GM12875 (cell line): Measurements from ENCODE around the gene NLRP6.

Experiments
- H3K4me3 ChIP-seq: one replicate; pipeline ENCODE4 v1.5.1; 2011; ENCODE audit warnings: low read depth, low read length, control low read depth
- CTCF ChIP-seq: IDR thresholded peaks from 2 replicates; pipeline ENCODE4 v1.5.1; 2011; ENCODE audit warnings: low read depth, mild to moderate bottlenecking, control low read depth, inconsistent platforms, low read length, moderate library complexity, borderline replicate concordance; ENCODE audit not compliant: insufficient read depth

The NLRP6 gene

GRCh38 chr11:278001-278951, at the start of gene NLRP6:
NLRP6 (plus strand) TSS chr11:278407; CDS start chr11:278570, 163 bp downstream.
- no peak within 1 kb of the TSS for H3K4me3 ChIP-seq
- no peak for TF ChIP-seq CTCF

- no peak overlapping the region for H3K4me3 ChIP-seq
- TF ChIP-seq CTCF: no peak
Measured at GRCh38 chr11:230431-230830, 47.8 kb upstream of the NLRP6 start.

- TF ChIP-seq CTCF: no peak
- no peak overlapping the region for H3K4me3 ChIP-seq
Measured at GRCh38 chr11:232783-233565, 45.2 kb upstream of the NLRP6 start.

- TF ChIP-seq CTCF: no peak
- peak overlapping the region; percentile 85 for H3K4me3 ChIP-seq
Measured at GRCh38 chr11:235180-235579, 43.0 kb upstream of the NLRP6 start.

- peak overlapping the region; percentile 85 for H3K4me3 ChIP-seq
- no peak for TF ChIP-seq CTCF
Measured at GRCh38 chr11:235609-235996, 42.6 kb upstream of the NLRP6 start.

- H3K4me3 ChIP-seq: peak within 1 kb of the TSS; percentile 85
- no peak for TF ChIP-seq CTCF
Measured at GRCh38 chr11:235997-236773, 42.0 kb upstream of the NLRP6 start, which contains the start of gene SIRT3. SIRT3 (minus strand) TSS chr11:236342; CDS start chr11:236328, 14 bp downstream.
